Activated CD8-positive, alpha-beta T cell treated with anti-CD3 and anti-CD28 coated beads for 36 hours (primary cell): Measurements from ENCODE around the gene GOLGA8A. TPM values are rescaled to one million over a fixed set of nuclear protein-coding genes. Genes with fewer than 3 reads are reported as not detected.

Experiments used
- ATAC-seq: fragments of 200-7000 bp; cut with Tn5 transposase; one replicate; pipeline ENCODE4 v1.10.0; 2021; ENCODE audit warnings: mild to moderate bottlenecking, moderate library complexity
- CTCF ChIA-PET: fragments of 350-600 bp; sonication (Branson Sonifier 250); formaldehyde crosslinking; loops from one replicate; lab custom pipeline; 2021; ENCODE audit warnings: antibody characterized with exemption; lab: Charles Lee
- POLR2A ChIA-PET: fragments of 350-600 bp; sonication (Branson Sonifier 250); formaldehyde crosslinking; loops from one replicate; lab custom pipeline; 2021; ENCODE audit warnings: antibody characterized with exemption; lab: Charles Lee
- DNase-seq: peaks from one replicate; pipeline ENCODE4 v3.0.0-alpha.2; 2020
- H3K27ac Mint-ChIP-seq: one replicate; pipeline ENCODE4 v1.8.0; 2021; ENCODE audit warnings: mild to moderate bottlenecking, mixed read lengths
- H3K27me3 Mint-ChIP-seq: one replicate; pipeline ENCODE4 v1.8.0; 2021; ENCODE audit warnings: mixed read lengths
- H3K36me3 Mint-ChIP-seq: one replicate; pipeline ENCODE4 v1.8.0; 2021; ENCODE audit warnings: low read depth, mixed read lengths
- H3K4me1 Mint-ChIP-seq: one replicate; pipeline ENCODE4 v1.8.0; 2021; ENCODE audit warnings: low read depth, mixed read lengths
- H3K4me3 Mint-ChIP-seq: one replicate; pipeline ENCODE4 v1.8.0; 2021; ENCODE audit warnings: mild to moderate bottlenecking, moderate library complexity, mixed read lengths
- H3K9me3 Mint-ChIP-seq: one replicate; pipeline ENCODE4 v1.8.0; 2021; ENCODE audit warnings: mixed read lengths
- intact Hi-C: fragments of 100-400 bp; cut with micrococcal nuclease; formaldehyde crosslinking; loops from one replicate; pipeline ENCODE4 v1.10.0; 2022
- total RNA-seq, 2 experiments: library from RNA; stranded (reverse); gene quantifications; one replicate each; pipeline ENCODE4 v1.2.3, GENCODE V29; 2021
- TF ChIP-seq, protein P1 (sequence below): fragments of 200-600 bp; IDR thresholded peaks from one replicate; pipeline ENCODE4 v1.8.0; 2022; ENCODE audit warnings: antibody characterized with exemption, mild to moderate bottlenecking

GOLGA8A gene
- total RNA-seq, 2 experiments from 2014 or later = 140 to 141 TPM

- POLR2A ChIA-PET = no interaction called here
Measured at GRCh38 chr15:34442891-34443290, 5.3 kb upstream of the GOLGA8A start.

DNA sequence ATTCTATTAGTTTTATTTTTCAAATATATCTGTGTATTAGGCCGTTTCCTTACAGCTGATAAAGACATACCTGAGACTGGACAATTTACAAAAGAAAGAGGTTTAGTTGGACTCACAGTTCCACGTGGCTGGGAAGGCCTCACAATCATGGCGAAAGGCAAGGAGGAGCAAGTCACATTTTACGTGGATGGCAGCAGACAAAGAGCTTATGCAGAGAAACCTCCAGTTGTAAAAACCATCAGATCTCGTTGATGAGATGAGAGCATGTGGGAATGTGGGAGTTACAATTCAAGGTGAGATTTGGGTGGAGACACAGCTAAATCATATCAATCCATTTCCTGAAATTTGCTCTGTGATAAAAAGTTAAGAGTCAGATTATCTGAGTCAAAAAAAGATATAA lies 2.3 kb upstream of the GOLGA8A start:
- TF ChIP-seq, protein P1, sequence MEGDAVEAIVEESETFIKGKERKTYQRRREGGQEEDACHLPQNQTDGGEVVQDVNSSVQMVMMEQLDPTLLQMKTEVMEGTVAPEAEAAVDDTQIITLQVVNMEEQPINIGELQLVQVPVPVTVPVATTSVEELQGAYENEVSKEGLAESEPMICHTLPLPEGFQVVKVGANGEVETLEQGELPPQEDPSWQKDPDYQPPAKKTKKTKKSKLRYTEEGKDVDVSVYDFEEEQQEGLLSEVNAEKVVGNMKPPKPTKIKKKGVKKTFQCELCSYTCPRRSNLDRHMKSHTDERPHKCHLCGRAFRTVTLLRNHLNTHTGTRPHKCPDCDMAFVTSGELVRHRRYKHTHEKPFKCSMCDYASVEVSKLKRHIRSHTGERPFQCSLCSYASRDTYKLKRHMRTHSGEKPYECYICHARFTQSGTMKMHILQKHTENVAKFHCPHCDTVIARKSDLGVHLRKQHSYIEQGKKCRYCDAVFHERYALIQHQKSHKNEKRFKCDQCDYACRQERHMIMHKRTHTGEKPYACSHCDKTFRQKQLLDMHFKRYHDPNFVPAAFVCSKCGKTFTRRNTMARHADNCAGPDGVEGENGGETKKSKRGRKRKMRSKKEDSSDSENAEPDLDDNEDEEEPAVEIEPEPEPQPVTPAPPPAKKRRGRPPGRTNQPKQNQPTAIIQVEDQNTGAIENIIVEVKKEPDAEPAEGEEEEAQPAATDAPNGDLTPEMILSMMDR = no peak
- Mint-ChIP-seq H3K4me3 (no peak overlapping the region), H3K36me3 (peaks cover 15% of the 10 kb centered on the region), H3K9me3 (no peaks in the 10 kb centered on the region), H3K27me3 (peaks cover 15% of the 10 kb centered on the region), H3K4me1 (peaks cover 13% of the 10 kb centered on the region), H3K27ac (no peak overlapping the region)
- no peak for ATAC-seq
- ChIA-PET CTCF (no interaction called here), POLR2A (no interaction called here)
- intact Hi-C loops = no loop called here
- DNase-seq = no peak

More at GRCh38 chr15:34442891-34443290, 5.3 kb upstream of the GOLGA8A start:
- Mint-ChIP-seq H3K4me3 (no peak overlapping the region), H3K4me1 (peaks cover 2% of the 10 kb centered on the region), H3K9me3 (no peaks in the 10 kb centered on the region), H3K36me3 (no peaks in the 10 kb centered on the region), H3K27ac (no peak overlapping the region), H3K27me3 (peaks cover 22% of the 10 kb centered on the region)
- intact Hi-C loops = no loop called here
- DNase-seq (no peak), ATAC-seq (no peak)
- CTCF ChIA-PET = no interaction called here
- TF ChIP-seq, protein P1 = no peak

GRCh38 chr15:34436956-34437442 lies 609 bp downstream of the GOLGA8A start:
- no peak overlapping the region for H3K27ac Mint-ChIP-seq

GRCh38 chr15:34436126-34436955 lies 1.3 kb downstream of the GOLGA8A start:
- POLR2A ChIA-PET = no interaction called here
- H3K36me3 Mint-ChIP-seq = peaks cover 36% of the 10 kb centered on the region
- intact Hi-C loops = no loop called here
- H3K27me3 Mint-ChIP-seq = peaks cover 4% of the 10 kb centered on the region
- peak; percentile 30 for DNase-seq
- peaks cover 21% of the 10 kb centered on the region for H3K4me1 Mint-ChIP-seq
- TF ChIP-seq, protein P1 = no peak
- H3K9me3 Mint-ChIP-seq = no peaks in the 10 kb centered on the region
- peak overlapping the region; percentile 85 for H3K4me3 Mint-ChIP-seq
- CTCF ChIA-PET = interaction anchor here (0.8 kb wide), 1 partner anchor 151 kb away, joined by 5 read pairs; no protein-coding TSS in a partner anchor
- H3K27ac Mint-ChIP-seq = peak overlapping the region; percentile 55
- peak; percentile 25 for ATAC-seq

More at GRCh38 chr15:34436956-34437442, 609 bp downstream of the GOLGA8A start:
- ChIA-PET POLR2A (no interaction called here), CTCF (interaction anchor here (1.5 kb wide), 1 partner anchor 95 kb away, joined by 4 read pairs; no protein-coding TSS in a partner anchor)
- ATAC-seq (peak; percentile 75), DNase-seq (peak; percentile 63)
- Mint-ChIP-seq H3K36me3 (peaks cover 35% of the 10 kb centered on the region), H3K4me3 (peak overlapping the region; percentile 85), H3K4me1 (peaks cover 19% of the 10 kb centered on the region), H3K9me3 (no peaks in the 10 kb centered on the region), H3K27me3 (peaks cover 4% of the 10 kb centered on the region)
- intact Hi-C loops = no loop called here
- TF ChIP-seq, protein P1 = no peak

- intact Hi-C loops = no loop called here
- ChIA-PET CTCF (interaction anchor here (0.6 to 0.8 kb wide), 3 partner anchors 57 to 152 kb away, joined by 3 to 5 read pairs (median 3); partner anchors contain the start of gene LPCAT4), POLR2A (no interaction called here)
- Mint-ChIP-seq H3K4me3 (peak overlapping the region; percentile 85), H3K4me1 (peaks cover 22% of the 10 kb centered on the region), H3K9me3 (no peaks in the 10 kb centered on the region), H3K27ac (no peak overlapping the region), H3K27me3 (peaks cover 4% of the 10 kb centered on the region), H3K36me3 (peaks cover 36% of the 10 kb centered on the region)
- TF ChIP-seq, protein P1 = no peak
- DNase-seq = no peak
- ATAC-seq = no peak
Measured at GRCh38 chr15:34435658-34436057, 1.9 kb downstream of the GOLGA8A start.
